ENCODE results near the gene RRBP1.

RRBP1 gene

GRCh38 chr20:17673084-17673483 is 9.0 kb downstream of the RRBP1 start:
- Histone ChIP-seq H3K4me3 (ENCODE audit: low read depth, low read length, poor library complexity, severe bottlenecking) (no peak overlapping the region), H3K79me2 (ENCODE audit: insufficient read depth, low read length) (no peaks in the 10 kb centered on the region), H3K9me2 (ENCODE audit: low read depth, low read length) (no peaks in the 10 kb centered on the region), H3K36me3 (ENCODE audit: insufficient read depth, low read length) (peaks cover 21% of the 10 kb centered on the region; the same call in 1 of the 2 replicates), H3K27me3 (ENCODE audit: insufficient read depth, low read length) (no peaks in the 10 kb centered on the region), H3F3A (ENCODE audit: insufficient read depth, low read length) (no peaks in the 10 kb centered on the region), H3K4me2 (ENCODE audit: low read length) (no peak overlapping the region), H3K9ac (ENCODE audit: low read length) (no peak overlapping the region), H3K27ac (ENCODE audit: low read depth, low read length, poor library complexity, severe bottlenecking) (no peak overlapping the region), H3K9me3 (ENCODE audit: low read length) (no peaks in the 10 kb centered on the region), H4K20me1 (ENCODE audit: insufficient read depth, low read length) (no peaks in the 10 kb centered on the region), H2AFZ (ENCODE audit: low read length) (no peak overlapping the region), H3K4me1 (ENCODE audit: insufficient read depth, low read length, severe bottlenecking) (peaks cover 6% of the 10 kb centered on the region)
- TF ChIP-seq EZH2 (IDR thresholded peaks at IDR 0.05; ENCODE audit: borderline replicate concordance, low read length) (no peak), CTCF (IDR thresholded peaks at IDR 0.05; ENCODE audit: low read length) (no peak)

GRCh38 chr20:17671565-17671964 is 10.5 kb downstream of the RRBP1 start:
- peaks cover 17% of the 10 kb centered on the region for H3K4me1 ChIP-seq (ENCODE audit: insufficient read depth, low read length, severe bottlenecking)
- no peaks in the 10 kb centered on the region for H3K9me3 ChIP-seq (ENCODE audit: low read length)
- no peak for TF ChIP-seq EZH2 (IDR thresholded peaks at IDR 0.05; ENCODE audit: borderline replicate concordance, low read length)
- TF ChIP-seq CTCF (IDR thresholded peaks at IDR 0.05; ENCODE audit: low read length): no peak
- H3K9ac ChIP-seq (ENCODE audit: low read length): no peak overlapping the region
- no peak overlapping the region for H3K27ac ChIP-seq (ENCODE audit: low read depth, low read length, poor library complexity, severe bottlenecking)
- H3F3A ChIP-seq (ENCODE audit: insufficient read depth, low read length): no peaks in the 10 kb centered on the region
- no peaks in the 10 kb centered on the region for H3K9me2 ChIP-seq (ENCODE audit: low read depth, low read length)
- no peaks in the 10 kb centered on the region for H4K20me1 ChIP-seq (ENCODE audit: insufficient read depth, low read length)
- H3K79me2 ChIP-seq (ENCODE audit: insufficient read depth, low read length): no peaks in the 10 kb centered on the region
- peaks cover 20% of the 10 kb centered on the region; the same call in 1 of the 2 replicates for H3K36me3 ChIP-seq (ENCODE audit: insufficient read depth, low read length)
- H3K4me3 ChIP-seq (ENCODE audit: low read depth, low read length, poor library complexity, severe bottlenecking): no peak overlapping the region
- no peaks in the 10 kb centered on the region for H3K27me3 ChIP-seq (ENCODE audit: insufficient read depth, low read length)
- no peak overlapping the region for H3K4me2 ChIP-seq (ENCODE audit: low read length)
- no peak overlapping the region for H2AFZ ChIP-seq (ENCODE audit: low read length)

GRCh38 chr20:17671011-17671410 is 11.0 kb downstream of the RRBP1 start:
- Histone ChIP-seq H3K36me3 (ENCODE audit: insufficient read depth, low read length) (peaks cover 16% of the 10 kb centered on the region; the same call in 1 of the 2 replicates), H3K27ac (ENCODE audit: low read depth, low read length, poor library complexity, severe bottlenecking) (no peak overlapping the region), H3K4me1 (ENCODE audit: insufficient read depth, low read length, severe bottlenecking) (peaks cover 17% of the 10 kb centered on the region)

More at GRCh38 chr20:17671011-17671410, 11.0 kb downstream of the RRBP1 start:
- Histone ChIP-seq H3K9me2 (ENCODE audit: low read depth, low read length) (no peaks in the 10 kb centered on the region), H3K79me2 (ENCODE audit: insufficient read depth, low read length) (no peaks in the 10 kb centered on the region), H3K4me2 (ENCODE audit: low read length) (no peak overlapping the region), H3F3A (ENCODE audit: insufficient read depth, low read length) (no peaks in the 10 kb centered on the region), H3K9ac (ENCODE audit: low read length) (no peak overlapping the region), H3K9me3 (ENCODE audit: low read length) (no peaks in the 10 kb centered on the region), H2AFZ (ENCODE audit: low read length) (no peak overlapping the region), H3K27me3 (ENCODE audit: insufficient read depth, low read length) (no peaks in the 10 kb centered on the region), H3K4me3 (ENCODE audit: low read depth, low read length, poor library complexity, severe bottlenecking) (no peak overlapping the region), H4K20me1 (ENCODE audit: insufficient read depth, low read length) (no peaks in the 10 kb centered on the region)
- TF ChIP-seq CTCF (IDR thresholded peaks at IDR 0.05; ENCODE audit: low read length) (no peak), EZH2 (IDR thresholded peaks at IDR 0.05; ENCODE audit: borderline replicate concordance, low read length) (no peak)

Measured in OCI-LY1 (cell line).